DND-41 (cell line): Measurements from ENCODE around the gene DARS2.
"Not testable (repeated sequence)": the region's sequence is repeated elsewhere in the genome, so short reads cannot be mapped to it uniquely, and the experiment has no call there.

Source experiments
- ATAC-seq: fragments of 200-7000 bp; cut with Tn5 transposase; 3 replicates; pipeline ENCODE4 v1.9.1; 2021; ENCODE audit warnings: low read depth; ENCODE audit not compliant: insufficient read depth
- DNase-seq: peaks from one replicate; pipeline ENCODE4 v3.0.0-alpha.2; 2020
- H2AFZ ChIP-seq: 2 replicates; pipeline ENCODE4 v1.6.0; 2012; ENCODE audit warnings: low read depth, low read length
- H3K27ac ChIP-seq: 2 replicates; pipeline ENCODE4 v1.5.1; 2012; ENCODE audit warnings: low read length, inconsistent platforms
- H3K27me3 ChIP-seq: fragments of 200-600 bp; sonication (generic); 2 replicates; pipeline ENCODE4 v1.6.0; 2012; ENCODE audit warnings: low read length, mild to moderate bottlenecking, inconsistent platforms; ENCODE audit not compliant: insufficient read depth, poor library complexity
- H3K36me3 ChIP-seq: 2 replicates; pipeline ENCODE4 v1.5.1; 2012; ENCODE audit warnings: low read length, inconsistent platforms; ENCODE audit not compliant: insufficient read depth
- H3K4me1 ChIP-seq: 2 replicates; pipeline ENCODE4 v1.5.1; 2012; ENCODE audit warnings: mild to moderate bottlenecking, low read length; ENCODE audit not compliant: insufficient read depth
- H3K4me2 ChIP-seq: 2 replicates; pipeline ENCODE4 v1.6.0; 2012; ENCODE audit warnings: mild to moderate bottlenecking, moderate library complexity, low read length, inconsistent platforms; ENCODE audit not compliant: insufficient read depth
- H3K4me3 ChIP-seq, 2 experiments: fragments of 200-600 bp in 1 of 2; shearing (Covaris generic) in 1 of 2; 2 replicates each; pipeline ENCODE4 v1.5.1; 2012 to 2016; ENCODE audit warnings: inconsistent platforms in 2 of 2, low read length in 2 of 2, mild to moderate bottlenecking in 2 of 2, low read depth in 1 of 2, moderate library complexity in 1 of 2
- H3K79me2 ChIP-seq: 2 replicates; pipeline ENCODE4 v1.6.0; 2012; ENCODE audit warnings: low read length, inconsistent platforms; ENCODE audit not compliant: insufficient read depth
- H3K9ac ChIP-seq: 2 replicates; pipeline ENCODE4 v1.6.0; 2012; ENCODE audit warnings: low read depth, mild to moderate bottlenecking, inconsistent platforms, low read length, moderate library complexity
- H3K9me3 ChIP-seq: 2 replicates; pipeline ENCODE4 v1.5.1; 2012; ENCODE audit warnings: low read length, moderate library complexity, mild to moderate bottlenecking, inconsistent platforms; ENCODE audit not compliant: insufficient read depth, severe bottlenecking
- H4K20me1 ChIP-seq: 2 replicates; pipeline ENCODE4 v1.6.0; 2012; ENCODE audit warnings: low read length; ENCODE audit not compliant: insufficient read depth
- EZH2 ChIP-seq: IDR thresholded peaks from 3 replicates; pipeline ENCODE4 v1.6.1; 2012; ENCODE audit warnings: borderline replicate concordance, low read depth, mild to moderate bottlenecking, moderate library complexity, low read length, inconsistent platforms; ENCODE audit not compliant: severe bottlenecking
- TF ChIP-seq, protein P1 (sequence below): IDR thresholded peaks from 2 replicates; pipeline ENCODE4 v1.5.1; 2012; ENCODE audit warnings: borderline replicate concordance, low read length, moderate library complexity, mild to moderate bottlenecking; ENCODE audit not compliant: poor library complexity, severe bottlenecking; ENCODE audit errors: extremely low read depth

The DARS2 gene

DNA sequence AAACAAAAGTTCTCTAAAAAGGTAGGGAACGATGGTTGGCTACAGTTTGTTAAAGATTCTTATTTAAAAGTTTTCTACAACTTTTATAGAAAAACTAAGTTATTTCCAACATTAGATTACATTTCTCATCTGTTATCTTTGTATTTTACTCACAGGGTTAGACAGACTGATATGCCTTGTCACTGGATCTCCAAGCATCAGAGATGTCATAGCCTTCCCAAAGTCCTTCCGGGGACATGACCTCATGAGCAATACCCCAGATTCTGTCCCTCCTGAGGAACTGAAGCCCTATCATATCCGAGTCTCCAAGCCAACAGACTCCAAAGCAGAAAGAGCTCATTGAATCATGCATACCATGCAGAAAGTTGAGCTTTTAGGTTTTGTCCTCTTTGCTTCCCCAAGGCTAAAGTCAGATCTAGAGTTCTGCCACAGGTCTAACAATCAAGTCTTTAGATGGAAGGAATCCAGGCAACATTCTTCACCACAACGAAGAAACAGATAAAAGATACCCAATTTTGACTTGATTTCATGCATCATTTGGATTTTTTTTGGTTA lies 33.0 kb downstream of the DARS2 start:
- TF ChIP-seq, protein P1, sequence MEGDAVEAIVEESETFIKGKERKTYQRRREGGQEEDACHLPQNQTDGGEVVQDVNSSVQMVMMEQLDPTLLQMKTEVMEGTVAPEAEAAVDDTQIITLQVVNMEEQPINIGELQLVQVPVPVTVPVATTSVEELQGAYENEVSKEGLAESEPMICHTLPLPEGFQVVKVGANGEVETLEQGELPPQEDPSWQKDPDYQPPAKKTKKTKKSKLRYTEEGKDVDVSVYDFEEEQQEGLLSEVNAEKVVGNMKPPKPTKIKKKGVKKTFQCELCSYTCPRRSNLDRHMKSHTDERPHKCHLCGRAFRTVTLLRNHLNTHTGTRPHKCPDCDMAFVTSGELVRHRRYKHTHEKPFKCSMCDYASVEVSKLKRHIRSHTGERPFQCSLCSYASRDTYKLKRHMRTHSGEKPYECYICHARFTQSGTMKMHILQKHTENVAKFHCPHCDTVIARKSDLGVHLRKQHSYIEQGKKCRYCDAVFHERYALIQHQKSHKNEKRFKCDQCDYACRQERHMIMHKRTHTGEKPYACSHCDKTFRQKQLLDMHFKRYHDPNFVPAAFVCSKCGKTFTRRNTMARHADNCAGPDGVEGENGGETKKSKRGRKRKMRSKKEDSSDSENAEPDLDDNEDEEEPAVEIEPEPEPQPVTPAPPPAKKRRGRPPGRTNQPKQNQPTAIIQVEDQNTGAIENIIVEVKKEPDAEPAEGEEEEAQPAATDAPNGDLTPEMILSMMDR, result no peak
- no peak for TF ChIP-seq EZH2
- ATAC-seq (no peak), DNase-seq (no peak)
- no peak overlapping the region for H3K27ac ChIP-seq
- no peak overlapping the region for H3K4me2 ChIP-seq
- H2AFZ ChIP-seq, result no peak overlapping the region
- no peaks in the 10 kb centered on the region for H3K27me3 ChIP-seq
- no peaks in the 10 kb centered on the region for H3K9me3 ChIP-seq
- no peak overlapping the region for H3K9ac ChIP-seq
- H4K20me1 ChIP-seq, result no peaks in the 10 kb centered on the region
- no peak overlapping the region for H3K4me3 ChIP-seq
- no peaks in the 10 kb centered on the region for H3K79me2 ChIP-seq
- H3K36me3 ChIP-seq, result peaks cover 80% of the 10 kb centered on the region
- no peaks in the 10 kb centered on the region for H3K4me1 ChIP-seq

DNA sequence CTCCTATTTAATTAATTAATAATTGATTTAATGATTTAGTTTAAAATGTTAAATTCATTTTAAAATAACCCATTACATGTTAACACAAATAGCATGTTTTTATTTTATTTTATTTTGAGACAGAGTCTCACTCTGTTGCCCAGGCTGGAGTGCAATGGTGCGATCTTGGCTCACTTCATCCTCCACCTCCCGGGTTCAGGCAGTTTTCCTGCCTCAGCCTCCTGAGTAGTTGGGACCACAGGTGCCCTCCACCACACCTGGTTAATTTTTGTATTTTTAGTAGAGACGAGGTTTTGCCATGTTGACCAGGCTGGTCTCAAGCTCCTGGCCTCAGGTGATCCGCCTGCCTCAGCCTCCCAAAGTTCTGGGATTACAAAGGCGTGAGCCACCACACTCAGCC lies 35.1 kb downstream of the DARS2 start:
- not testable (repeated sequence) for H3K9me3 ChIP-seq, H3K27me3 ChIP-seq, DNase-seq, H3K4me1 ChIP-seq, H3K27ac ChIP-seq, H4K20me1 ChIP-seq, ATAC-seq, H3K9ac ChIP-seq, H3K79me2 ChIP-seq, H2AFZ ChIP-seq, H3K4me3 ChIP-seq, H3K4me2 ChIP-seq
- peaks cover 81% of the 10 kb centered on the region for H3K36me3 ChIP-seq

DNA sequence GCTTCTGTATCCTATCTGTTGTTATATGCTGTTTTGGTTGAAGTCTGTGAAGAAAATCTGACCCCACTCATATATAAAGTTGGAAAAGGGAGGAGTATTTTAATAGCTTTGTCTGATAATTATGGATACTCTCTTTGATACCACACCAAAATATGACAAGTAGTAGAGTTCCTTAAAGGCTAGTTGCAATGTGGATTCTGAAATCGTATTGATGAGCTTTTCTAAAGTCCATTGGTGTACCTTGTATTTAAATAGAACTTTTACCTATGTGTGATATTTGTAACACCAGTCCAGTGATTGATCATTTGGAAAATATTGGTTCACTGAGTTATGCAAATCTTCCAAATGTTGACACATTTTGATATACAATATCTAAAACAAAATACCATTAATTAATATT lies 35.6 kb downstream of the DARS2 start:
- ATAC-seq (no peak), DNase-seq (no peak)
- Histone ChIP-seq H3K36me3 (peaks cover 82% of the 10 kb centered on the region), H3K27me3 (no peaks in the 10 kb centered on the region), H3K4me3 (no peak overlapping the region), H3K4me2 (no peak overlapping the region), H3K9ac (no peak overlapping the region), H3K79me2 (peaks cover 5% of the 10 kb centered on the region; the same call in 1 of the 2 replicates), H2AFZ (no peak overlapping the region), H3K4me1 (peaks cover 10% of the 10 kb centered on the region), H3K27ac (no peak overlapping the region), H4K20me1 (peaks cover 10% of the 10 kb centered on the region; the same call in 1 of the 2 replicates), H3K9me3 (no peaks in the 10 kb centered on the region)
- TF ChIP-seq, protein P1, result no peak
- TF ChIP-seq EZH2, result no peak

DNA sequence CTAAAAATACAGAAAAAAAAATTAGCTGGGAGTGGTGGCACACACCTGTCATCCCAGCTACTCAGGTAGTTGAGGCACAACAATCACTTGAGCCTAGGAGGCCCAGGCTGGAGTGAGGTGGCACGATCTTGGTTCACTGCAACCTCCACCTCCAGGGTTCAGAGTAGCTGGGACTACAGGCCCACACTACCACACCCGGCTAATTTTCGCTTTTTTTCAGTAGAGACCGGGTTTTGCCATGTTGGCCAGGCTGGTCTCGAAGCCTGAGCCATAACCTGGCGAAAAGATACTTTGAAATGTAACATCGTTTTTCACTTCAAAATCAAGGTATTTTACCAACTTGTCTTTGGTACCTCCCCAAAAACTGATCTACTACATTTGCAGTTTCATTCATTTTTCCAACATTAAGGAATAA lies 37.3 kb downstream of the DARS2 start:
- no peak overlapping the region for H3K4me3 ChIP-seq
- H3K27me3 ChIP-seq, result no peaks in the 10 kb centered on the region
- H3K9ac ChIP-seq, result no peak overlapping the region
- H3K27ac ChIP-seq, result no peak overlapping the region
- H2AFZ ChIP-seq, result no peak overlapping the region
- H3K4me2 ChIP-seq, result no peak overlapping the region
- H4K20me1 ChIP-seq, result peaks cover 25% of the 10 kb centered on the region; the same call in 1 of the 2 replicates
- H3K79me2 ChIP-seq, result peaks cover 21% of the 10 kb centered on the region
- ATAC-seq, result peak; percentile 34
- DNase-seq, result peak; percentile 19
- TF ChIP-seq, protein P1, result no peak
- TF ChIP-seq EZH2, result no peak
- H3K36me3 ChIP-seq, result peaks cover 82% of the 10 kb centered on the region
- H3K9me3 ChIP-seq, result no peaks in the 10 kb centered on the region
- peaks cover 27% of the 10 kb centered on the region for H3K4me1 ChIP-seq

DNA sequence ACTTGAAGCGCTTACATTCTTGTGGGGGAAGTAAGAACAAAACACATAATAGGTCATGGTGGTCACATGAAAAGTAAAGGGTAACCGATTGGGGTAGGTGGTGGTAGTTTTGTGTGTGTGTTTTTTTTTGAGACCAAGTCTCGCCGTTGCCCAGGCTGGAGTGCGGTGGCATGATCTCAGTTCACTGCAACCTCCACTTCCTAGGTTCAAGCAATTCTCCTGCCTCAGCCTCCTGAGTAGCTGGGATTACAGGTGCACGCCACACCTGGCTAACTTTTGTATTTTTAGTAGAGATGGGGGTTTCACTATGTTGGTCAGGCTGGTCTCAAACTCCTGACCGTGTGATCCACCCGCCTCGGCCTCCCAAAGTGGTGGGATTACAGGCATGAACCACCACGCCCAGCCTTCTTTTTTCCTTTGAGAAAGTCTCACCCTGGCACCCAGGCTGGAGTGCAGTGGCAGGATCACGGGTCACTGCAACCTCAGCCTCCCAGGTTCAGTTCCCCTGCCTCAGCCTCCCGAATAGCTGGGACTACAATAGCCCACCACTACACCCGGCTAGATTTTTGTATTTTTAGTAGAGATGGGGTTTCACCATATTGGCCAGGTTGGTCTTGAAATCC lies 37.8 kb downstream of the DARS2 start:
- Histone ChIP-seq H4K20me1 (peaks cover 27% of the 10 kb centered on the region; the same call in 1 of the 2 replicates), H3K79me2 (peaks cover 27% of the 10 kb centered on the region), H3K36me3 (peaks cover 82% of the 10 kb centered on the region), H3K4me1 (peaks cover 32% of the 10 kb centered on the region)
- not testable (repeated sequence) for H2AFZ ChIP-seq, H3K27me3 ChIP-seq, H3K4me2 ChIP-seq, H3K27ac ChIP-seq, H3K9me3 ChIP-seq, H3K9ac ChIP-seq, H3K4me3 ChIP-seq
- peak; percentile 22 for ATAC-seq
- peak; percentile 28 for DNase-seq
